H1 (cell line): ENCODE results near the gene CHRNA4. TPM values are rescaled to one million over a fixed set of nuclear protein-coding genes. Genes with fewer than 3 reads are reported as not detected.

Experiments
- EGR1 ChIP-seq: IDR thresholded peaks from 2 replicates; pipeline ENCODE4 v1.6.1; 2011; ENCODE audit warnings: low read depth, low read length, borderline replicate concordance
- EP300 ChIP-seq, 2 experiments: IDR thresholded peaks; 1 replicate in 1 of 2; 2 replicates in 1 of 2; pipeline ENCODE4 v1.6.1; 2011 to 2012; ENCODE audit warnings: low read depth in 2 of 2, low read length in 2 of 2, mild to moderate bottlenecking in 2 of 2, borderline replicate concordance in 1 of 2, inconsistent platforms in 1 of 2, moderate library complexity in 1 of 2
- NANOG ChIP-seq: IDR thresholded peaks from 2 replicates; pipeline ENCODE4 v1.6.1; 2011; ENCODE audit warnings: low read length, low read depth, mild to moderate bottlenecking, inconsistent platforms; ENCODE audit not compliant: insufficient read depth, poor library complexity, severe bottlenecking
- PHF8 ChIP-seq: fragments of 200-600 bp; sonication (generic); conservative IDR thresholded peaks from 2 replicates; pipeline ENCODE4 v1.7.1; 2012; ENCODE audit warnings: low read depth, mild to moderate bottlenecking, inconsistent platforms, low read length, moderate library complexity
- TBP ChIP-seq: IDR thresholded peaks from 2 replicates; pipeline ENCODE4 v1.6.1; 2011; ENCODE audit warnings: low read depth, low read length, improper control_type of control experiment
- ZNF274 ChIP-seq: IDR thresholded peaks from 2 replicates; pipeline ENCODE4 v1.7.0; 2012; ENCODE audit warnings: low read length, borderline replicate concordance; ENCODE audit errors: extremely low read depth
- polyA plus RNA-seq, 7 experiments: library from polyadenylated mRNA; depleted of rRNA in 3 of 7; stranded (reverse) in 5 of 7; unstranded in 2 of 7; fragments of >200 nt in 5 of 7; fragments of 200-250 nt in 2 of 7; gene quantifications; 1 replicate in 5 of 7; 2 replicates in 1 of 7; 4 replicates in 1 of 7; pipeline versions ENCODE4 v1.2.1 to v1.2.3, GENCODE V29; 2011 to 2013; ENCODE audit warnings: missing spikeins in 2 of 7, mixed read lengths in 2 of 7
- total RNA-seq: library from RNA; stranded (reverse); fragmentation: NEBNext Ultra II Directional; extraction: Animal tissue kit (Norgen Biotek cat#: 25700); gene quantifications from 2 replicates; pipeline ENCODE4 v1.2.1, GENCODE V29; 2021

The CHRNA4 gene
- total and polyA plus RNA-seq, 2 of the 8 experiments (the other 6 are each of a cell fraction or from before 2014, with no cell fraction given) = 4.3 to 5.7 TPM

DNA sequence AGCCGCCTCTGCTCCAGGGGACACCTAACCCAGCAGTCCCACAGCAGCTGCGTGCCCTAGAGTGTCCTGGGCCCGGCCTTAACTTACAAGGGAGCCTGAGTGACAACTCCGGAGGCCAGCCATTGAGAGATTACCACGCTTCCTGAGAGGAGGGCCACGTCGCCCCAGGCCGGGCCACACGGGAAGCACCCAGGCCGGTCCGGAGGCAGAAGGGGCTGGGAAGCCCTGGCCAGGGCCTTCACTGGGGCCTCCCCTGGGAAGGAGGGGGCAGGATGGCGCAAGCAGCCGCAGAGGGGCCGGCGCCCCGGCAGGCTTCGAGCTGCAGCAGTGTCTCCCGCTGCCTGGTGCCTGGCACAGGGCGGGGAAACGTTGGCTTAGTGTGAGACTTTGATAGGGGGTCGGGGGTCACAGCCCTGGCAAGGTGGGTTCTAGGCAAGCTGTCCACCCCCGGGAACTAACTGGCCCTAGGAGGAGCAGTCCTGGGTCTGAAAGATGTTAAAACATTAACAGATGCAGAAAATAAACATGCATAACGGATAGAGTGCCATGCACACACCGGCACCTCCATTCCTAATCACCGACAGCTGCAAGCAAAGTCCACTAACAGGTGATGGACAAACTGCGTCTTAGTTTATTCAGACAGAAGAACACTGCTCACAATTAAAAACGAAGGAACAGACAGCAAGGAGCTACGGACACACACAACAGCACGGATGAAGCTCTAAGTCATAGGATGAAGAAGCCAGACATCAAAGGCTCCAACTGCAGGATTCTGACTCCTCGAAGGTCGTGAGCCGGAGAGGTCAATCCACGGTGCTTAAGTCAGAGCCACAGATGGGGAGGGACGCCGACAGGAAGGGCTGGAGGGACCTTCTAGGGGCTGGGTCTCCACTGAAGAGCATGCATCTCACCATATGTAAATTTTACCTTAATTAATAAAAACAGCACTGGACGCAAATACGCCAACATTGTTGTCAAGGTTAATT, 17.4 kb downstream of the CHRNA4 start (continued):
- TF ChIP-seq EP300 (IDR thresholded peaks at IDR 0.05; ENCODE audit: borderline replicate concordance in 1 of 2, low read depth in 2 of 2, low read length in 2 of 2) = no peak
- no peak for TF ChIP-seq PHF8
- TF ChIP-seq TBP = no peak
- TF ChIP-seq ZNF274 = no peak
- no peak for TF ChIP-seq NANOG
- TF ChIP-seq EGR1 = no peak
- TF ChIP-seq, all 59 proteins: peak for 0
